Pancreas (tissue), 10 donors: Measurements from ENCODE around the gene CDC42BPA. TPM values are rescaled to one million over a fixed set of nuclear protein-coding genes. Genes with fewer than 3 reads are reported as not detected.
A peak's percentile ranks its signal among the peaks of the same experiment; 100 is the strongest.

Experiments used
- ATAC-seq, 4 donors: fragments of 200-7000 bp; cut with Tn5 transposase; one replicate each; pipeline versions ENCODE4 v1.8.0 to v1.9.1; 2020; ENCODE audit warnings: mild to moderate bottlenecking in 4 of 4, moderate library complexity in 4 of 4
- DNase-seq, 6 donors: peaks; one replicate each; pipeline ENCODE4 v3.0.0-alpha.2; 2020
- FAIRE-seq: peaks from 2 replicates; lab custom pipeline; 2012; peaks lifted over from hg19 to GRCh38; lab: Jason Lieb, UNC
- H3K27ac ChIP-seq, 4 donors: fragments of 200-600 bp; sonication (generic); 1 replicate in 3 of 4; 2 replicates in 1 of 4; pipeline versions ENCODE4 v1.5.0 to v1.8.0; 2020
- H3K27me3 ChIP-seq, 4 donors: fragments of 200-600 bp; one replicate each; pipeline ENCODE4 v1.8.0; 2021
- H3K36me3 ChIP-seq, 3 donors: fragments of 200-600 bp; sonication (generic) in 1 of 3; one replicate each; pipeline versions ENCODE4 v1.5.0 to v1.8.0; 2020 to 2021
- H3K4me1 ChIP-seq, 3 donors: fragments of 200-600 bp; one replicate each; pipeline ENCODE4 v1.8.0; 2021
- H3K4me3 ChIP-seq, 4 donors: fragments of 200-600 bp; sonication (generic) in 2 of 4; one replicate each; pipeline versions ENCODE4 v1.5.0 to v1.8.0; 2020 to 2021
- H3K9me3 ChIP-seq, 4 donors: fragments of 200-600 bp; one replicate each; pipeline ENCODE4 v1.8.0; 2021
- CTCF ChIP-seq, 4 donors: fragments of 200-600 bp; sonication (generic) in 3 of 4; IDR thresholded peaks; one replicate each; pipeline versions ENCODE4 v1.5.0 to v1.8.0; 2021; ENCODE audit warnings: antibody characterized with exemption in 4 of 4
- WGBS, 2 donors: extraction: QIAGEN DNeasy Blood & Tissue Kit; methylation state at CpG; one replicate each; pipeline ENCODE4 v1.1.7; 2013; 5-methylcytosine and 5-hydroxymethylcytosine counted together
- intact Hi-C, 3 donors: fragments of 100-400 bp; cut with DNase I; formaldehyde crosslinking; loops; one replicate each; pipeline versions ENCODE4 v1.11.1 to v1.14.2; 2022
- polyA plus RNA-seq, 2 donors: library from polyadenylated mRNA; stranded (reverse); fragments of 200-250 nt; gene quantifications; one replicate each; pipeline ENCODE4 v1.2.3, GENCODE V29; 2013
- total RNA-seq, 6 donors: library from RNA; stranded (reverse); fragmentation: NEBNext Ultra II Directional in 4 of 6; extraction: Animal tissue kit (Norgen Biotek cat#: 25700) in 4 of 6; gene quantifications; one replicate each; pipeline versions ENCODE4 v1.2.1 to v1.2.4, GENCODE V29; 2021 to 2023
- donor health status: healthy with polysubstance abuse.
- donor health status: DM: no; HTN: no; CAD: no; lungs with moderate emphysema.
- donor health status: DM: no; HTN: no; CAD: no.
- donor health status: control.
- donor health status: control.
- donor health status: Bipolar disorder and iron deficiency.
- donor health status: DM: yes; HTN: yes; CAD: no.
- donor health status: DM: no; HTN: no; CAD: no.
- donor health status: DM: no; HTN: no; CAD: no.
- donor health status: DM: yes; HTN: yes; CAD: no.

CDC42BPA gene
- total and polyA plus RNA-seq, 8 donors = 5.3 to 22.5 (median 16.5) TPM

- no peak for FAIRE-seq
- H3K27ac ChIP-seq = no peak overlapping the region
- 89 to 93% methylated on average over 18 of the region's 18 CpGs for WGBS, 2 donors
These were observed 323.5 kb downstream of the CDC42BPA start for GRCh38 chr1:226994586-226995364.

GRCh38 chr1:226993814-226994585 lies 324.3 kb downstream of the CDC42BPA start:
- intact Hi-C loops = no loop called here
- no peaks in the 10 kb centered on the region for H3K9me3 ChIP-seq
- no peak for TF ChIP-seq CTCF (IDR thresholded peaks at IDR 0.05)
- peak in 1 of 4 donors; percentile 27 for ATAC-seq
- H3K4me1 ChIP-seq = peaks cover 8 to 18% (median 18%) of the 10 kb centered on the region in 3 donors
- 78 to 83% methylated on average over 22 of the region's 22 CpGs for WGBS, 2 donors
- H3K27me3 ChIP-seq = no peaks in the 10 kb centered on the region
- DNase-seq = no peak
- H3K27ac ChIP-seq = peak overlapping the region in 1 of 4 donors; percentile 4
- FAIRE-seq = no peak
- peaks cover 0 to 15% (median 4%) of the 10 kb centered on the region in 3 donors for H3K36me3 ChIP-seq
- no peak overlapping the region for H3K4me3 ChIP-seq

More at GRCh38 chr1:226994586-226995364, 323.5 kb downstream of the CDC42BPA start:
- Histone ChIP-seq H3K27me3 (no peaks in the 10 kb centered on the region), H3K4me3 (no peak overlapping the region), H3K36me3 (peaks cover 0 to 15% (median 4%) of the 10 kb centered on the region in 3 donors), H3K9me3 (no peaks in the 10 kb centered on the region), H3K4me1 (peaks cover 1 to 11% (median 11%) of the 10 kb centered on the region in 3 donors)
- no peak for ATAC-seq
- peak in 1 of 6 donors; percentile 23 for DNase-seq
- TF ChIP-seq CTCF (IDR thresholded peaks at IDR 0.05) = no peak
- intact Hi-C loops = no loop called here

- no peak overlapping the region for H3K27ac ChIP-seq
- peak in 1 of 6 donors; percentile 24 for DNase-seq
- WGBS, 2 donors = 93 to 100% methylated on average over 4 of the region's 4 CpGs
- TF ChIP-seq CTCF (IDR thresholded peaks at IDR 0.05) = no peak
- H3K4me3 ChIP-seq = no peak overlapping the region
- FAIRE-seq = no peak
- peaks cover 0 to 24% (median 4%) of the 10 kb centered on the region in 3 donors for H3K36me3 ChIP-seq
- no peak for ATAC-seq
- intact Hi-C loops = no loop called here
- no peaks in the 10 kb centered on the region for H3K9me3 ChIP-seq
- H3K4me1 ChIP-seq = peaks cover 8 to 25% (median 20%) of the 10 kb centered on the region in 3 donors
- H3K27me3 ChIP-seq = no peaks in the 10 kb centered on the region
These were observed 326.4 kb downstream of the CDC42BPA start for GRCh38 chr1:226991920-226992319.

- peak in 4 of 6 donors; percentile 39 to 50 (median 42) for DNase-seq
- no peak for FAIRE-seq
- intact Hi-C loops = no loop called here
- peaks cover 8 to 25% (median 20%) of the 10 kb centered on the region in 3 donors for H3K4me1 ChIP-seq
- no peak overlapping the region for H3K4me3 ChIP-seq
- H3K9me3 ChIP-seq = no peaks in the 10 kb centered on the region
- peak; percentile 61 to 74 (median 64) for ATAC-seq
- H3K27me3 ChIP-seq = no peaks in the 10 kb centered on the region
- no peak for TF ChIP-seq CTCF (IDR thresholded peaks at IDR 0.05)
- peak overlapping the region in 2 of 4 donors; percentile 48 to 66 for H3K27ac ChIP-seq
- peaks cover 0 to 41% (median 11%) of the 10 kb centered on the region in 3 donors for H3K36me3 ChIP-seq
- WGBS, 2 donors = 43 to 46% methylated on average over 10 of the region's 10 CpGs
These were observed 328.1 kb downstream of the CDC42BPA start for GRCh38 chr1:226990133-226990716.
